Heart right ventricle (tissue), 16 donors: ENCODE data around the gene CD300LF. TPM values are rescaled to one million over a fixed set of nuclear protein-coding genes. Genes with fewer than 3 reads are reported as not detected.

ENCODE experiments used
- ATAC-seq, 8 donors: fragments of 200-7000 bp; cut with Tn5 transposase; one replicate each; pipeline ENCODE4 v1.9.1; 2020; ENCODE audit warnings: mild to moderate bottlenecking in 8 of 8, moderate library complexity in 8 of 8, moderate number of reproducible peaks in 1 of 8
- DNase-seq, 2 donors: peaks; one replicate each; pipeline ENCODE4 v3.0.0-alpha.2; 2020
- H3K27ac ChIP-seq, 10 donors: fragments of 200-600 bp; sonication (generic) in 2 of 10; one replicate each; pipeline versions ENCODE4 v1.5.0 to v1.8.0; 2020 to 2022; ENCODE audit warnings: mild to moderate bottlenecking in 3 of 10
- H3K27me3 ChIP-seq, 7 donors: fragments of 200-600 bp; one replicate each; pipeline ENCODE4 v1.8.0; 2021 to 2022; ENCODE audit warnings: mild to moderate bottlenecking in 2 of 7
- H3K36me3 ChIP-seq, 9 donors: fragments of 200-600 bp; sonication (generic) in 1 of 9; one replicate each; pipeline versions ENCODE4 v1.5.0 to v1.8.0; 2020 to 2022; ENCODE audit warnings: mild to moderate bottlenecking in 2 of 9
- H3K4me1 ChIP-seq, 9 donors: fragments of 200-600 bp; sonication (generic) in 1 of 9; one replicate each; pipeline versions ENCODE4 v1.5.0 to v1.8.0; 2020 to 2022; ENCODE audit warnings: mild to moderate bottlenecking in 4 of 9
- H3K4me3 ChIP-seq, 10 donors: fragments of 200-600 bp; sonication (generic) in 2 of 10; one replicate each; pipeline versions ENCODE4 v1.5.0 to v1.8.0; 2020 to 2022; ENCODE audit warnings: mild to moderate bottlenecking in 7 of 10, moderate library complexity in 2 of 10
- H3K9me3 ChIP-seq, 11 donors: fragments of 200-600 bp in 10 of 11; sonication (generic) in 2 of 11; one replicate each; pipeline versions ENCODE4 v1.5.0 to v1.8.0; 2013 to 2022; ENCODE audit warnings: mild to moderate bottlenecking in 2 of 11, control low read depth in 1 of 11, moderate library complexity in 1 of 11
- WGBS, 2 donors: extraction: QIAGEN DNeasy Blood & Tissue Kit; methylation state at CpG; one replicate each; pipeline ENCODE4 v1.1.7; 2013; ENCODE audit warnings: inconsistent platforms in 1 of 2; 5-methylcytosine and 5-hydroxymethylcytosine counted together
- intact Hi-C, 10 donors: fragments of 100-400 bp; cut with DNase I; formaldehyde crosslinking; loops; one replicate each; pipeline versions ENCODE4 v1.11.1 to v1.14.2; 2022
- polyA plus RNA-seq, 2 donors: library from polyadenylated mRNA; stranded (reverse); fragments of 200-250 nt; gene quantifications; one replicate each; pipeline ENCODE4 v1.2.3, GENCODE V29; 2013
- total RNA-seq, 10 donors: library from RNA; stranded (reverse); fragmentation: NEBNext Ultra II Directional in 3 of 10; extraction: Animal tissue kit (Norgen Biotek cat#: 25700) in 3 of 10; gene quantifications; one replicate each; pipeline versions ENCODE4 v1.2.1 to v1.2.4, GENCODE V29; 2021 to 2023
- TF ChIP-seq, protein P1 (sequence below), 9 donors: fragments of 200-600 bp; sonication (generic) in 2 of 9; IDR thresholded peaks; one replicate each; pipeline versions ENCODE4 v1.5.0 to v1.8.0; 2021 to 2022; ENCODE audit warnings: antibody characterized with exemption in 9 of 9, mild to moderate bottlenecking in 5 of 9, moderate library complexity in 1 of 9
- donor health status: Arrhythmogenic right ventricular cardiomyopathy.
- donor health status: ischemic (EF 13 %, LVEDD 7.1; RV severe dilation, severe dysfunction).
- donor health status: healthy with polysubstance abuse.
- donor health status: DM: no; HTN: yes; CAD: no.
- donor health status: DM: no; HTN: no; CAD: no.
- donor health status: ischemic (EF 25% LVEDD 6.9; RV normal size, moderate dysfunction).
- donor health status: ischemic (EF 25% LVEDD 5.7; RV mildly dilated, moderate dysfunction).
- donor health status: healthy.
- donor health status: DM: yes; HTN: yes; CAD: no.
- donor health status: Ischemic cardiomyopathy.
- donor health status: ischemic (EF 35%, LVEDD 5.7; RV mildly dilated, moderate dysfunction).
- donor health status: nonischemic (EF 11% LVEDD 7.7; RV severe dilation, severe dysfunction).
- donor health status: DM: yes; HTN: yes; CAD: no.
- donor health status: PGD.
- donor health status: ischemic (EF 29% LVEDD 5.4; RV normal size, mild dysfunction).
- donor health status: nonischemic (EF 23%, LVEDD 6.1; RV moderate dilation, normal function).

CD300LF gene
- total and polyA plus RNA-seq, 12 donors, result 0.13 to 4.5 (median 0.34) TPM; not detected in 3

DNA sequence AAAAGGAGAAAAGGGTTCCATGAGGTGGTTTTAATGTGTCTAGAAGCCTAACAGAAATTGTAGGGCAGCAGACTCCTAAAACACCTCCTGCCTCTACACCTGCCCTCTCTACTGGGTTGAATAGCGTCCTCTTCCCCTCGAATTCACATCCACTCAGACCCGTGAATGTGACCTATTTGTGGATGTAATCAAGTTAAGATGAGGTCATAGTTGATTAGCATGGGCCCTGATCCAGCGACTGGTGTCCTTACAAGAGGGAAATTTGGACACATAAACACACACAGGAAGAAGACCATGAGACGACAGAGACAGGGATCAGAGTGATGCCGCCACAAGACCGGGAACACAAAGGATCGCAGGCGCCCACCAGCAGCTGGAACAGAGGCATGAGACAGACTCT is 13.5 kb downstream of the CD300LF start:
- TF ChIP-seq, protein P1, sequence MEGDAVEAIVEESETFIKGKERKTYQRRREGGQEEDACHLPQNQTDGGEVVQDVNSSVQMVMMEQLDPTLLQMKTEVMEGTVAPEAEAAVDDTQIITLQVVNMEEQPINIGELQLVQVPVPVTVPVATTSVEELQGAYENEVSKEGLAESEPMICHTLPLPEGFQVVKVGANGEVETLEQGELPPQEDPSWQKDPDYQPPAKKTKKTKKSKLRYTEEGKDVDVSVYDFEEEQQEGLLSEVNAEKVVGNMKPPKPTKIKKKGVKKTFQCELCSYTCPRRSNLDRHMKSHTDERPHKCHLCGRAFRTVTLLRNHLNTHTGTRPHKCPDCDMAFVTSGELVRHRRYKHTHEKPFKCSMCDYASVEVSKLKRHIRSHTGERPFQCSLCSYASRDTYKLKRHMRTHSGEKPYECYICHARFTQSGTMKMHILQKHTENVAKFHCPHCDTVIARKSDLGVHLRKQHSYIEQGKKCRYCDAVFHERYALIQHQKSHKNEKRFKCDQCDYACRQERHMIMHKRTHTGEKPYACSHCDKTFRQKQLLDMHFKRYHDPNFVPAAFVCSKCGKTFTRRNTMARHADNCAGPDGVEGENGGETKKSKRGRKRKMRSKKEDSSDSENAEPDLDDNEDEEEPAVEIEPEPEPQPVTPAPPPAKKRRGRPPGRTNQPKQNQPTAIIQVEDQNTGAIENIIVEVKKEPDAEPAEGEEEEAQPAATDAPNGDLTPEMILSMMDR (IDR thresholded peaks at IDR 0.05), result no peak
- DNase-seq (no peak), ATAC-seq (no peak)
- WGBS, 2 donors, result 56 to 60% methylated on average over 9 of the region's 9 CpGs
- peaks cover 0 to 5% (median 0%) of the 10 kb centered on the region in 9 donors for H3K4me1 ChIP-seq
- H3K27ac ChIP-seq, result no peak overlapping the region
- H3K36me3 ChIP-seq, result peaks cover 0 to 13% (median 0%) of the 10 kb centered on the region in 9 donors
- H3K9me3 ChIP-seq, result no peaks in the 10 kb centered on the region
- peaks cover 0 to 29% (median 8%) of the 10 kb centered on the region in 7 donors for H3K27me3 ChIP-seq
- intact Hi-C loops, result no loop called here
- H3K4me3 ChIP-seq, result no peak overlapping the region

DNA sequence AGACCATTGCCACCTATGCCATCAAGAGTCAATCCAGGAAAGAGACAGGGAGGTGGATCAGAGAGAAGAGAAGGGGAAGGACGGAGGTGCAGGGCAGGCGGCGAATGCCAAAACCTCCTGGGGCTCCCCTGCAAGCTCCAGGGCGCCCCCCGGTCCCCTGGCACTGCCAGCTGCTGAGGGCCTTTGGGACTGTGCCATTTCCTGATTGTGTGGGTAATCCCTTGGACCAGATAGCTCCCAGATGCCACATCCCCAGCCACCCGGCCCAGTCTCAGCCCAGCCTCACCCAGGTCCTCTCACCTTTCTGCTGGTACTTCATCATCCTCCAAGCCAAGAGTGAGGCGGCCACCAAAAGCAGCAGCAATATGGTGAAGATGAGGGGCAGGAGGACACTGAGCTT is 14.7 kb downstream of the CD300LF start:
- H3K9me3 ChIP-seq, result no peaks in the 10 kb centered on the region
- 81 to 89% methylated on average over 7 of the region's 7 CpGs for WGBS, 2 donors
- H3K4me3 ChIP-seq, result no peak overlapping the region
- H3K4me1 ChIP-seq, result peaks cover 0 to 5% (median 0%) of the 10 kb centered on the region in 9 donors
- ATAC-seq (no peak), DNase-seq (no peak)
- H3K36me3 ChIP-seq, result peaks cover 0 to 10% (median 0%) of the 10 kb centered on the region in 9 donors
- no peak overlapping the region for H3K27ac ChIP-seq
- TF ChIP-seq, protein P1 (IDR thresholded peaks at IDR 0.05), result no peak
- intact Hi-C loops, result no loop called here
- peaks cover 0 to 32% (median 17%) of the 10 kb centered on the region in 7 donors for H3K27me3 ChIP-seq

DNA sequence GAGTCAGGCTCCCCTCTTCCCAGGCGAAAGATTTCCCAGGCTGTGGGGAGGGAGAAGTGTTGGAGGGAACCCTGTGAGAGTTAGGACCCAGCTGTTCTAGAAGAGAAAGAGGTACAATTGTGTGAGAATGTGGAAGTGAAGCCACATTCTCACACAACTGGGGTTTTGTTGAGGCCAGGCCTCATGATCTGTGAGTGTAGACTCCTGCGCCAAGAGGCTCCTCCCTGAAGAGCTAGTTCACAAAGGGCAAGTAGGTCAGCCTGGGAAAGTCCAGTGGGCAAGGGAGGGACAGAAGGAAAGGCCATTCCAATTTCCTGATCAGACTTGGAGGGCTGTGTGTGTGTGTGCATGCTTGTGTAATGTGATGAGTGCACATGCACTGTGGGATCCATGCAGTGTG is 15.2 kb downstream of the CD300LF start:
- Histone ChIP-seq H3K36me3 (peaks cover 0 to 10% (median 0%) of the 10 kb centered on the region in 9 donors), H3K27me3 (peaks cover 0 to 38% (median 17%) of the 10 kb centered on the region in 7 donors), H3K4me1 (no peaks in the 10 kb centered on the region), H3K4me3 (no peak overlapping the region), H3K27ac (no peak overlapping the region), H3K9me3 (no peaks in the 10 kb centered on the region)
- DNase-seq (no peak), ATAC-seq (no peak)
- WGBS, 2 donors, result 75 to 81% methylated on average over 2 of the region's 2 CpGs
- intact Hi-C loops, result no loop called here
- TF ChIP-seq, protein P1 (IDR thresholded peaks at IDR 0.05), result no peak

DNA sequence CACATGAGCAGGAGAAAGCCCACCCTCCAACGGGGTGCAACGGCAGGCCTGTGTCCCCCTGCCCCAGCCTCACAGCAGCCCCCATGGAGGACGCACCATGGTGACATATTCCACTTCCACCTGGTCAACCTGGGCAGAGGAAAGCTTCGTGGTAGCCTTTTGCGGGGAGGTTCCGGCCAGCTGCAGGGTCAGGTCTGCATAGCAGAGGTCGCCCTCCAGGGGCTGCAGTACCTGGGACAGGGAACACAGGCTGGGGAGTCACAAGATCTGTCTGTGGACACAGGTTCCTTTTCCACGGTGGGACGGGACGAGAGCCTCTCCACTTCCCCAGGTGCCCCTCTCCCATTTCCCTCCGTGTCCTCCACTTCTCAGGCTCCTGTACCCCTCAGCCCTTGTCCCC is 17.1 kb downstream of the CD300LF start:
- DNase-seq (no peak), ATAC-seq (no peak)
- Histone ChIP-seq H3K9me3 (no peaks in the 10 kb centered on the region), H3K27me3 (peaks cover 0 to 40% (median 17%) of the 10 kb centered on the region in 7 donors), H3K27ac (no peak overlapping the region), H3K4me1 (peaks cover 0 to 9% (median 0%) of the 10 kb centered on the region in 9 donors), H3K36me3 (peaks cover 0 to 10% (median 0%) of the 10 kb centered on the region in 9 donors), H3K4me3 (no peak overlapping the region)
- 84 to 87% methylated on average over 11 of the region's 11 CpGs for WGBS, 2 donors
- TF ChIP-seq, protein P1 (IDR thresholded peaks at IDR 0.05), result no peak
- intact Hi-C loops, result no loop called here
